WTC11 (cell line): ENCODE data around the gene DIP2A. TPM values are rescaled to one million over a fixed set of nuclear protein-coding genes. Genes with fewer than 3 reads are reported as not detected.
A peak's percentile ranks its signal among the peaks of the same experiment; 100 is the strongest.

Source experiments
- ATAC-seq: fragments of 200-7000 bp; cut with Tn5 transposase; 2 replicates; pipeline ENCODE4 v1.10.0; 2021; ENCODE audit warnings: mild to moderate bottlenecking, moderate library complexity
- CTCF ChIA-PET: fragments of 300-600 bp; sonication (Branson Sonifier 250); formaldehyde crosslinking; loops from one replicate; lab custom pipeline; 2021; ENCODE audit warnings: antibody characterized with exemption; lab: Charles Lee
- POLR2A ChIA-PET: fragments of 350-600 bp; sonication (Branson Sonifier 250); formaldehyde crosslinking; loops from one replicate; lab custom pipeline; 2021; ENCODE audit warnings: antibody characterized with exemption; lab: Charles Lee
- DNase-seq: peaks from one replicate; pipeline ENCODE4 v3.0.0; 2021; ENCODE audit warnings: low spot score
- H3K27ac Mint-ChIP-seq: 2 replicates; pipeline ENCODE4 v1.8.0; 2021; ENCODE audit warnings: mixed read lengths
- H3K27me3 Mint-ChIP-seq: 2 replicates; pipeline ENCODE4 v1.8.0; 2021; ENCODE audit warnings: low read depth, mild to moderate bottlenecking, moderate library complexity, mixed read lengths
- H3K36me3 Mint-ChIP-seq: 2 replicates; pipeline ENCODE4 v1.8.0; 2021; ENCODE audit warnings: mixed read lengths
- H3K4me1 Mint-ChIP-seq: 2 replicates; pipeline ENCODE4 v1.8.0; 2022; ENCODE audit warnings: mixed read lengths
- H3K4me3 Mint-ChIP-seq: 2 replicates; pipeline ENCODE4 v1.8.0; 2021; ENCODE audit warnings: mild to moderate bottlenecking, moderate library complexity, mixed read lengths
- H3K9me3 Mint-ChIP-seq: 2 replicates; pipeline ENCODE4 v1.8.0; 2021; ENCODE audit warnings: mixed read lengths
- AR ChIP-seq: fragments of 250-450 bp; sonication (Bioruptor Pico); IDR thresholded peaks from 2 replicates; pipeline ENCODE4 v1.9.0; 2021; ENCODE audit warnings: mild to moderate bottlenecking
- ARID4B ChIP-seq: sonication (generic); formaldehyde crosslinking; IDR thresholded peaks from 2 replicates; pipeline ENCODE4 v1.8.0; 2023; ENCODE audit warnings: missing genetic modification reagents, mild to moderate bottlenecking, borderline replicate concordance
- ATF6 ChIP-seq: sonication (generic); formaldehyde crosslinking; IDR thresholded peaks from 2 replicates; pipeline ENCODE4 v1.8.1; 2023; ENCODE audit warnings: mild to moderate bottlenecking, missing genetic modification reagents
- CDX4 ChIP-seq: fragments of 250-450 bp; sonication (Bioruptor Pico); IDR thresholded peaks from 2 replicates; pipeline ENCODE4 v1.9.0; 2021; ENCODE audit warnings: moderate library complexity, mild to moderate bottlenecking, inconsistent platforms, borderline replicate concordance
- E2F4 ChIP-seq: sonication (generic); formaldehyde crosslinking; IDR thresholded peaks from 2 replicates; pipeline ENCODE4 v1.8.1; 2022; ENCODE audit warnings: low read depth, mild to moderate bottlenecking, moderate library complexity, missing genetic modification reagents, borderline replicate concordance
- E2F5 ChIP-seq: sonication (generic); formaldehyde crosslinking; IDR thresholded peaks from 2 replicates; pipeline ENCODE4 v1.8.1; 2022; ENCODE audit warnings: mild to moderate bottlenecking, moderate library complexity, missing genetic modification reagents
- EMX1 ChIP-seq: fragments of 250-450 bp; sonication (Bioruptor Pico); IDR thresholded peaks from 2 replicates; pipeline ENCODE4 v1.8.0; 2021; ENCODE audit warnings: mild to moderate bottlenecking
- GTF2I ChIP-seq: fragments of 250-450 bp; sonication (Bioruptor Pico); conservative IDR thresholded peaks from 2 replicates; pipeline ENCODE4 v1.4.0; 2021; ENCODE audit warnings: mild to moderate bottlenecking
- IRF1 ChIP-seq: sonication (generic); formaldehyde crosslinking; IDR thresholded peaks from 2 replicates; pipeline ENCODE4 v1.8.0; 2023; ENCODE audit warnings: missing genetic modification reagents
- MAX ChIP-seq: sonication (generic); formaldehyde crosslinking; IDR thresholded peaks from 2 replicates; pipeline ENCODE4 v1.8.0; 2022; ENCODE audit warnings: mild to moderate bottlenecking, missing genetic modification reagents
- MYBL2 ChIP-seq: sonication (generic); formaldehyde crosslinking; IDR thresholded peaks from 2 replicates; pipeline ENCODE4 v1.8.1; 2023; ENCODE audit warnings: mild to moderate bottlenecking, moderate library complexity, missing genetic modification reagents
- SOX15 ChIP-seq: fragments of 250-450 bp; sonication (Bioruptor Pico); IDR thresholded peaks from 2 replicates; pipeline ENCODE4 v1.9.0; 2021; ENCODE audit warnings: mild to moderate bottlenecking
- STAT6 ChIP-seq: sonication (generic); formaldehyde crosslinking; conservative IDR thresholded peaks from 2 replicates; pipeline ENCODE4 v1.8.1; 2023; ENCODE audit warnings: mild to moderate bottlenecking, low read depth, missing genetic modification reagents, moderate library complexity
- USF1 ChIP-seq: sonication (generic); formaldehyde crosslinking; IDR thresholded peaks from 2 replicates; pipeline ENCODE4 v1.8.0; 2022; ENCODE audit warnings: mild to moderate bottlenecking, missing genetic modification reagents
- USF2 ChIP-seq: sonication (generic); formaldehyde crosslinking; IDR thresholded peaks from 2 replicates; pipeline ENCODE4 v1.8.1; 2023; ENCODE audit warnings: mild to moderate bottlenecking, missing genetic modification reagents, moderate library complexity
- ZNF138 ChIP-seq: sonication (generic); formaldehyde crosslinking; conservative IDR thresholded peaks from 2 replicates; pipeline ENCODE4 v1.8.1; 2022; ENCODE audit warnings: mild to moderate bottlenecking, moderate library complexity, missing genetic modification reagents
- ZNF671 ChIP-seq: fragments of 250-450 bp; sonication (Bioruptor Pico); IDR thresholded peaks from 2 replicates; pipeline ENCODE4 v1.8.0; 2021; ENCODE audit warnings: mild to moderate bottlenecking
- ZSCAN18 ChIP-seq: fragments of 250-450 bp; sonication (Bioruptor Pico); IDR thresholded peaks from 2 replicates; pipeline ENCODE4 v2.1.2; 2022; ENCODE audit warnings: mild to moderate bottlenecking, moderate library complexity
- total RNA-seq: library from RNA; stranded (reverse); gene quantifications from 3 replicates; pipeline ENCODE4 v1.2.3, GENCODE V29; 2021

The DIP2A gene
- total RNA-seq, 1 experiment from 2014 or later: 39.4 TPM

- DNase-seq: no peak
- CTCF ChIA-PET: no interaction called here
- peak; percentile 65 for ATAC-seq
- TF ChIP-seq ATF6 (no peak), SOX15 (CRISPR knock-in tag) (no peak), E2F5 (no peak), MYBL2 (CRISPR knock-in tag) (no peak), EMX1 (CRISPR knock-in tag) (no peak), ARID4B (no peak), MAX (no peak), ZNF671 (CRISPR knock-in tag) (no peak), CDX4 (CRISPR knock-in tag) (no peak), STAT6 (CRISPR knock-in tag) (no peak), USF2 (CRISPR knock-in tag) (no peak), IRF1 (CRISPR knock-in tag) (no peak), ZNF138 (no peak), AR (no peak), ZSCAN18 (CRISPR knock-in tag) (no peak), USF1 (CRISPR knock-in tag) (no peak), E2F4 (CRISPR knock-in tag) (no peak), GTF2I (CRISPR knock-in tag) (no peak)
Observed at GRCh38 chr21:46603228-46603627, 144.5 kb downstream of the DIP2A start.

More at GRCh38 chr21:46603228-46603627, 144.5 kb downstream of the DIP2A start:
- POLR2A ChIA-PET: no interaction called here
- Mint-ChIP-seq H3K9me3 (no peaks in the 10 kb centered on the region), H3K4me1 (peaks cover 30% of the 10 kb centered on the region), H3K27me3 (peaks cover 6% of the 10 kb centered on the region), H3K36me3 (no peaks in the 10 kb centered on the region), H3K4me3 (no peak overlapping the region), H3K27ac (no peak overlapping the region; the same call in 1 of the 2 replicates)
